BJ (cell line): ENCODE results near the gene ADAMTS14. TPM values are rescaled to one million over a fixed set of nuclear protein-coding genes. Genes with fewer than 3 reads are reported as not detected.

Experiments used
- CTCF ChIA-PET: fragments of 350-600 bp; formaldehyde crosslinking; extraction: SDS; loops from one replicate; lab custom pipeline; 2021; ENCODE audit warnings: antibody characterized with exemption, inconsistent platforms; lab: Yijun Ruan, JAX
- POLR2A ChIA-PET: fragments of 300-600 bp; sonication (Branson Sonifier 250); formaldehyde crosslinking; extraction: SDS; loops from one replicate; lab custom pipeline; 2021; ENCODE audit warnings: antibody characterized with exemption; lab: Charles Lee
- DNase-seq: peaks from one replicate; pipeline ENCODE4 v3.0.0-alpha.2; 2011; ENCODE audit warnings: low read depth
- H3K27me3 ChIP-seq: 2 replicates; pipeline ENCODE4 v1.6.0; 2011; ENCODE audit warnings: low read length; ENCODE audit not compliant: control insufficient read depth, insufficient read depth
- H3K36me3 ChIP-seq: 2 replicates; pipeline ENCODE4 v1.5.1; 2011; ENCODE audit warnings: low read length; ENCODE audit not compliant: control insufficient read depth, insufficient read depth
- H3K4me3 ChIP-seq: 2 replicates; pipeline ENCODE4 v1.5.1; 2011; ENCODE audit warnings: low read depth, mild to moderate bottlenecking, control low read depth, low read length
- polyA plus RNA-seq: library from polyadenylated mRNA; depleted of rRNA; stranded (reverse); fragments of >200 nt; gene quantifications from 2 replicates; pipeline ENCODE4 v1.2.3, GENCODE V29; 2011
- TF ChIP-seq, protein P1 (sequence below): IDR thresholded peaks from 2 replicates; pipeline ENCODE4 v1.5.1; 2011; ENCODE audit warnings: low read depth, mild to moderate bottlenecking, control low read depth, inconsistent platforms, low read length, moderate library complexity; ENCODE audit not compliant: insufficient read depth

ADAMTS14 gene
- polyA plus RNA-seq, 1 experiment = 3.3 TPM

DNA sequence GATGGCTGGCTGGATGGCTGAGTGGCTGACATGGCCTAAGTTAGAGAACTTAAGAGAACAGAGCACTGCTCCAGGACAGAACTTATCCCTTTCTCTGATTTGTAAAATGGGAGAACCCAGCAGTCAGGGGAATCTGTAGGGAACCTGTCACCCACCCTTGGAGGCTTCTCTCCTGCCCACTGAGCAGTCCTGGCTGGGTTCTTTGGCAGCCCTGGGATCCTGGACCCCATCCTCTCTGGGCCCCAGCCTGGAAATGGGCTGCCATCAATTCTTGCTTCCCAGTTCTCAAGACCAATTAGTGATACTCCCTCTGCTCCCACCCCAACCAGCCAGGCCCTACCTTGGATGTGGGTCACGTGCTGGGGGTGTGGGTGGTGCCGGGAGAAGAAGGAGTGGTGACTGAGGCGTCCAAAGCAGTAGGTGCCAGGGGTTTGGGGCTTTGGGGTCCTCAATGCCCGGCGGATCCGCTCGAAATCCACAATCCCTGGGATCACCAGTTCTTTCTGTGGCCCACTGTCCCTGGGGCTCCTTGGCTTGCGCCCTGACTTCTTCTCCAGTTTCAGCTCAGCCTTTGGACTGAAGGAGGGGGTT is 109.2 kb downstream of the ADAMTS14 start:
- TF ChIP-seq, protein P1, sequence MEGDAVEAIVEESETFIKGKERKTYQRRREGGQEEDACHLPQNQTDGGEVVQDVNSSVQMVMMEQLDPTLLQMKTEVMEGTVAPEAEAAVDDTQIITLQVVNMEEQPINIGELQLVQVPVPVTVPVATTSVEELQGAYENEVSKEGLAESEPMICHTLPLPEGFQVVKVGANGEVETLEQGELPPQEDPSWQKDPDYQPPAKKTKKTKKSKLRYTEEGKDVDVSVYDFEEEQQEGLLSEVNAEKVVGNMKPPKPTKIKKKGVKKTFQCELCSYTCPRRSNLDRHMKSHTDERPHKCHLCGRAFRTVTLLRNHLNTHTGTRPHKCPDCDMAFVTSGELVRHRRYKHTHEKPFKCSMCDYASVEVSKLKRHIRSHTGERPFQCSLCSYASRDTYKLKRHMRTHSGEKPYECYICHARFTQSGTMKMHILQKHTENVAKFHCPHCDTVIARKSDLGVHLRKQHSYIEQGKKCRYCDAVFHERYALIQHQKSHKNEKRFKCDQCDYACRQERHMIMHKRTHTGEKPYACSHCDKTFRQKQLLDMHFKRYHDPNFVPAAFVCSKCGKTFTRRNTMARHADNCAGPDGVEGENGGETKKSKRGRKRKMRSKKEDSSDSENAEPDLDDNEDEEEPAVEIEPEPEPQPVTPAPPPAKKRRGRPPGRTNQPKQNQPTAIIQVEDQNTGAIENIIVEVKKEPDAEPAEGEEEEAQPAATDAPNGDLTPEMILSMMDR = no peak

DNA sequence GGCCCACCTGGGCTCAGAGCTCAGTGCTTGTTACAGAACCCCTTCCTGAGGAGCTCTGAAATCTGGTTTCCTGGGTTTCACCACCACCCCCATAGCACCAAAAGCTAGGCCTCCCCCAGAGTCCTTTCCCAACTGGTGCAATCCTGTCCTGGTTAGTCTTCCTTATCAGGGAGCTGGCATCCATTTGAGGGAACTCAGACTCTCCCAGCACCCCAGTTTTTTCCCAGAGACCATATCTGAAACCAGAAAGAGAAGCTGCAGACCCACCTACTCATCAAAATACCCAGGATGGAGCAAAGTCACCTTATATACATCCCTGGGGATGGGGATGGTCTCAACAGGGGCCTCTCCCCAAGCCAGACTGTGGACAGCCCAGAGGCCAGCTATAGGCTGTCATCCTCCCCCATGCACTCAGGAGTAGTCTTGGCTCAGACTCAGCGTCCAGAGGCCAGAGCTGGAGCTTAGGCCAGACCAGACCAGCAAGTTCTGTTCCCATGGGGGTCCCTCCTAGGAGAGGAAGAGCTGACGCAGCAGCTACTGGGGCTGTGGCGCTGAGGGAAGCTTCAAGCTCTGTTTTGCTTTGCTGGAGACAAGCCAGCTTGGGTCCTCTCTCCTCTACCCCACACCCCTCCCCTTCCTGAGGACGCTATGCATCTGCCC is 109.9 kb downstream of the ADAMTS14 start:
- CTCF ChIA-PET = interaction anchor here (0.8 kb wide), 1 partner anchor 231 kb away, joined by 3 read pairs; no protein-coding TSS in a partner anchor
- H3K36me3 ChIP-seq = no peaks in the 10 kb centered on the region

More for the DNA sequence above, 109.2 kb downstream of the ADAMTS14 start:
- DNase-seq = no peak
- ChIA-PET POLR2A (no interaction called here), CTCF (interaction anchor here (0.6 to 0.8 kb wide), 2 partner anchors 231 to 388 kb away, joined by 3 read pairs; no protein-coding TSS in a partner anchor)
- Histone ChIP-seq H3K27me3 (peaks cover 7% of the 10 kb centered on the region), H3K4me3 (no peak overlapping the region), H3K36me3 (no peaks in the 10 kb centered on the region)

DNA sequence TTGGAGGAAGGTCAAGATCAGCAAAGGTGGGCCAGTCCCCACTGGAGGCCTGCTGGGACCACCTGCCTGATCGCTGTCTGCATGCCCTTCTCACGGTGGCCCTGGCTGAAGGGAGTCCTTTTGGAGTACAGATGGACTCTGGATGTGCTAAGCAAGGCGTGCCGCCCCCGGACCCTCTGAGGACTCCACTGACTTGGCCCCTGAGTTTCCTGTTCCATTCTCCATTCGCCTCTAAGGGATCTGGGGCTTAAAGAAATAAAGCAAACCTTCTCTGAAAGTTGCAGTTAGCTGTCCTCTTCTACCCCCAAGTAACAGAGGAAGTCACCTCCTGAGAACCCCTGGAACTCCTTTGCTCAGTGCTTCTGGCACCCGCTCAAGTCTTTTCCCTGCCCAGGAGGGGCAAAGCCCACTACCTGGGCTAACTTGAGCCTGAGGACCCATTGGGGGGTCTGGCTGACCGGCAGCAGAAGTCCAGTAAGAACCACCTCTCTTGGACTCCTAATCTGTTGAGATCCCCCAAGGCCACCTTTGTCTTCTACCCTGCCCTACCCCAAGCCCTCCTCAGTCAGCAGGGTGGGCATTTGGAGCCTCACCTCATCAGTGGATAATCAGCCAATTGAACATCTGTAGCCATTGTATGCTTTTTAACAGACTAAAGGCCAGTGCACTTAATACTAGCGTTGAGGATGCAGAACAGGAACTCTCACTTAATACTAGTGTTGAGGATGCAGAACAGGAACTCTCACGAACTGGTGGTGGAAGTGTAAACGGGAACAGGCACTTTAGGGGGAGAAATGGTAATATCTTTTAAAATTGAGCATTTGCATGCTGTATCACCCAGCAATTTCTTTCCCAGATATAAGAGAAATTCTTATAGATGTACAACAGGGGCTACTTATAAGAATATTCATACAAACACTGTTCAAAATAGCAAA is 110.7 kb downstream of the ADAMTS14 start:
- ChIA-PET CTCF (no interaction called here), POLR2A (no interaction called here)
- Histone ChIP-seq H3K36me3 (no peaks in the 10 kb centered on the region), H3K4me3 (no peak overlapping the region), H3K27me3 (peaks cover 7% of the 10 kb centered on the region)
- no peak for DNase-seq
- TF ChIP-seq, protein P1 = no peak

More for the DNA sequence above, 109.9 kb downstream of the ADAMTS14 start:
- Histone ChIP-seq H3K4me3 (no peak overlapping the region), H3K27me3 (peaks cover 7% of the 10 kb centered on the region)
- POLR2A ChIA-PET = no interaction called here
- TF ChIP-seq, protein P1 = no peak
- DNase-seq = no peak

DNA sequence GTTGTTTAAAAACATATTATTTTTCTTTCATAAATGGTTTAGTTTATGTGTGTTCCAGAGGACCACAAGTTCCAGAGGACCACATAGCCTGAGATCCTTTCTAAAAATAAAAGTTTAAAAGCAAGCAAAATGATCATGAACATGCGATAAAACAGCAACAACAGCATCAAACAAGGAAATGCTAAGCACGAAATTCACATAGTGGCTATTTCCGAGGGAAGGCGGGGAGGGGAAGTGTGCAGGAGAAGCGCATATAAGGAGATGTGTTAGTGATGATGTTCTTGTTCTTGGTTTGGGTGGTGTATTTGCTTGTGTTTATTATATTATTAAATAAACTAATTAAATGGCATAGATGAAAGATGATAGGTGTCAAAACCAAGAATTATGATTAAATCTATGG is 111.7 kb downstream of the ADAMTS14 start:
- H3K4me3 ChIP-seq = no peak overlapping the region
- peaks cover 7% of the 10 kb centered on the region for H3K27me3 ChIP-seq
- DNase-seq = no peak
- POLR2A ChIA-PET = no interaction called here
- H3K36me3 ChIP-seq = no peaks in the 10 kb centered on the region
- TF ChIP-seq, protein P1 = no peak
- CTCF ChIA-PET = no interaction called here

DNA sequence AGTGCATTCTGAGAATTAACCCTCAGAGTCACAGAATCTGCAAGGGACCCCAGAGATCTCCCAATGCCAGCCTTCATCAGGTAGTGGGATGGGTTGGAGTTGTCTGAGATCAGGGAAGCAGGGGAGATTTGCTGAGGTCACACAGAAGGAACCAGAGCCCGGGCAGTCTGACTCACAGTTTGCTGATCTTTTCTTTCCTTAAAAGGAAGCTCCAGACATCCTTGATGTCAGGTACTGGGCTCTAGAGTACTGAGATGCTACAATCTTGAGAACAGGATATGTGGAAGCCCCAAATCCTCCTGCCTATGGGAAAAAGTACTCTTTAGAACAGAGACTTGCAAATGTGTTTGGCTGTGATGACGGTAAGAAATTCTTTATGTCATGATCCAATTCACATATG is 112.2 kb downstream of the ADAMTS14 start:
- ChIA-PET CTCF (no interaction called here), POLR2A (no interaction called here)
- Histone ChIP-seq H3K27me3 (peaks cover 7% of the 10 kb centered on the region), H3K36me3 (no peaks in the 10 kb centered on the region), H3K4me3 (no peak overlapping the region)
- no peak for DNase-seq
- TF ChIP-seq, protein P1 = no peak
